NCI-H2196 (cell line): Measurements from ENCODE around the gene KCNH1.
A peak's percentile ranks its signal among the peaks of the same experiment; 100 is the strongest.

ENCODE experiments used
- DNase-seq: peaks from one replicate; lab custom pipeline; 2025; ENCODE audit not compliant: unreplicated experiment; lab: John Stamatoyannopoulos, UW

Gene KCNH1

GRCh38 chr1:210769473-210769872 lies 364.5 kb downstream of the KCNH1 start:
- no peak for DNase-seq

GRCh38 chr1:210764536-210764935 lies 369.4 kb downstream of the KCNH1 start:
- no peak for DNase-seq

DNA sequence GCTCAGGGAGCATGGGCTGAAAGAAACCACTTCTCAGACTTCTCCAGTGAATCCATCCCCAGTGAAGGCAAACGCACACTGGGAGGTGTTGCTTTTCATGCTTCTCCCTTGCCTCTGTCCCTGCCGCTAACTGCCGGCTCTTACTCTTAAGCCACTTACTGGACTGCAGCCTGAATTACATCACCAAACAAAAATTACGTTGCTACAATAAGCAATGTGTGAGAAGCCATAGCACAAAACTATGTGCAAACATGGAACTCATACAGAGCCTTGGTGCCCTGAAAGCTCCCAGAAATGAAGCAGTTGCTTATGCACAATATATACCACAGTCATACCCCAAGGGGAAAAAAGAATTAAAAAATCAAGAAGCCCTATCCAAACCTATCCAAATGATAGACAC lies 375.2 kb downstream of the KCNH1 start:
- DNase-seq: no peak

GRCh38 chr1:210758261-210758660 lies 375.7 kb downstream of the KCNH1 start:
- no peak for DNase-seq

GRCh38 chr1:210757677-210758076 lies 376.3 kb downstream of the KCNH1 start:
- no peak for DNase-seq

GRCh38 chr1:210755991-210756659 lies 377.8 kb downstream of the KCNH1 start:
- DNase-seq: no peak

GRCh38 chr1:210754878-210755665 lies 378.9 kb downstream of the KCNH1 start:
- DNase-seq: peak; percentile 43

DNA sequence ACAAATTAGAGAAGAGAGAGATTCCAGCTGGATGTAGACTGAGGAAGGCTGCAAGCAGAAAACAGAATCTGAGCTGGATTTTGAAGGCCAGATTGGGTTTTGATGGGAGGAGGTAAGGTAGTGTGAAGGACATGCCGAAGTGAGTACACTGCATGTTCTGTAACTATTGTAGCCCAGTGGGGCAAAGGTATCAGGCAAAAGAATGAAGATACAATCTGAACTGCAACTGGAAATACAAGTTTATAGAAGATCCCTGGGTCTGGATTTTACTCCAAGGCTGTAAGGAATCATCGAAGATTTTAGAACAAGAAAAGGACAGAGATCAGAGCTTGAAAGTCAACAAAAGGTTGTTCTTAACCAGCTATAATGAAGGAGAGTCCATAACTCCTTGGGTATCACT lies 382.0 kb downstream of the KCNH1 start:
- DNase-seq: no peak

- DNase-seq: no peak
These were observed 383.5 kb downstream of the KCNH1 start for GRCh38 chr1:210750468-210750867.

- DNase-seq: no peak
These were observed 385.2 kb downstream of the KCNH1 start for GRCh38 chr1:210748796-210749195.

DNA sequence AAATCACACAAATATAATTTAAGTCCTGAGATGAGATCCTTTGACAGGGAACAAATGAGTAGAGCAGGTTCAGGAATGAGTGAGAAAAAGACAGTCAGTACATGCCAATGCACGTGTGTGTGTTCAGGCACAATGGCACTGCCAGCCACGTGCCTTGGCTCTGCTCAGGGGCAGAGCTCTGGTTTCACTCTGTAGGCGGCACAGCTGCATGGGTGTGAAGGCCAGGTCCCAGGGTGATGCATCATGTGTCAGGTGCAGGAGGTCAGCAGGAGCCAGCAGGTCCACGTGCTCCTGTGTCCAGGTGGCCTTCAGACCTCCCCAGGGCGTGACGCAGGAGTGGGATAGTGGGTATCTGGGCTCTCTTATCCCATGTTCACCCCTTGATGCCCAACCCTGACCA lies 386.1 kb downstream of the KCNH1 start:
- peak; percentile 42 for DNase-seq

DNA sequence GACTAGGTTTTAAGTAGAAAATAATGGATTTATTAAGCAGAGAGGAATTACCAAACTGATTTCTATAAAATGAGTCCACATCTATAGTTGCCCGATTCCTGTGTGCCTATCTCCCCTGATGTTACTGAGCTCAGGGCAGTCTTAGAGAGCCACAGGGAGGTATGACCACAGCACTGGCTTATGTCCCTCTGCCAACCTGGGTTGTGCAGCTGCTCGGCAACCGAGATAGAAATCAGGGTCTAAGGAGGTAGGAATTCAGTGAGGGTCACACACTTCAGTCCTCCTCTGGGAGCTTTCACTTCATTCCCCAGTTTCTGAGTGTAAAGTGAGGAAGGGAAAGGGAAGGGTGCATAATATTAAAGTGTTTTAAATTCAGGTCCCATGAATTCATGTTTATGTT lies 386.8 kb downstream of the KCNH1 start:
- no peak for DNase-seq

DNA sequence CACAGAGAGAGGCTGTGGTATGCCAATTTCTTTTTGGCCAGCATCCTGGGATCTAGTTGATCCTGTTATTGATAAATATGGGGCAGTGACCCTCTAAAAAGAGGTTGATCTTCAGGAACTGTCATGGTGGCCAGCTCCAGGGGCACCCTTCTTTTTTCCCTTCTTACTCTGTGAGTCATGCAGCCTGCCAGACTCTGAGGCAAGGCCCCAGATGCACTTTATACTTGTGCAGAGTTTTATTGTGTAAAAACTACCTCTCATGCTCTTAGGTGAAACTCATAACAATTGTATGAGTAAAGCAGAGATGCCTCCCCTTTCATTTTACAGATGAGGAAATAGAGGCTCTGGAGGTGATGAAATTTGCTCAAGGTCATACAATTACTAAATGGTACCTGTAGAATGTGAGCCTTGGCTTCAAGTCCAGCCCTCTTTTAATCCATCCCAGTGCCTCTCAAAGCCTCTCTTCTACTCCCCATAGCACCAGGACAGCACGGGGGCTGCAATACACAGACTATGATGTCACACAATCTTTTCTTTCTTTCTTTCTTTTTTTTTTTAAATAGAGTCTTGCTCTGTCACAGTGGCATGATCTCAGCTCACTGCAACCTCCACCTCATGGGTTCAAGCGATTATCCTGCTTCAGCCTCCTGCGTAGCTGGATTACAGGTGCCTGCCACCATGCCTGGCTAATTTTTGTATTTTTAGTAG lies 387.8 kb downstream of the KCNH1 start:
- DNase-seq: no peak

- DNase-seq: no peak
These were observed 390.9 kb downstream of the KCNH1 start for GRCh38 chr1:210743038-210743437.

- no peak for DNase-seq
These were observed 392.4 kb downstream of the KCNH1 start for GRCh38 chr1:210741564-210741963.

DNA sequence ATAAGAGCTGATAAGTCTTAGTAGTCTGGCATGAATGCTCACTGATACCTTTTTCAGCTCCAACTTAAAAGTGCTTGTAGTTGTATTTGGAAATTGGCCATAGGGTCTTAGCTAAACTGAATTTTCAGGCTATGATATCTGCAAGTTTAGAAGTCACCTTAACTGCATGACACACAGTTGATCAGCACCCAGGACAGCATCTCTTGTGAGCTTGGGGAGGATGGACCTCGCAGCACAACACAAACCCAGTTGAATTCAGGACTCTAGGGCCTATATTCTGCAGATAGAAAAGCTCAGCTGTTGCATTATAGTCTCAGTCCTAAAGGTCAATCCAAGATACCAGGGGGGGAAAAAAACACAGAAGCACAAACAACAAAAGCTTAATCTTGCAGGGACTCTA lies 394.3 kb downstream of the KCNH1 start:
- no peak for DNase-seq

DNA sequence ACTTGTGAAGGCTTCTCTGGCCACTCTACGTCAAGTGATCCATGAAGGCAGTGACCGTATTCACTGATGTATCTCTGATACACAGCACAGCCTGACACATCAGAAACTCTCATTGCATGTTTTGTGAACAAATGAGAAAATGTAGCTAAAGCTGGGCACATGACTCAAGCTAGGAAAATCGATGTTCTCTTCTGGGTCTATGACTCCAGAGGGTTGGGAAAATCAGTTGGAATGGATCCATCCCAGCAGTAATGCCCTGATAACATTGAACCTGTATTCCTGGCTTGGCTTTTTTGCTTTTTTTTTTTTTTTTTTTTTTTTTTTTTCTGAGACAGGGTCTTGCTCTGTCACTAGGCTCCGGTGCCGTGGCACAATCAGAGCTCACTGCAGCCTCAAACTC lies 395.7 kb downstream of the KCNH1 start:
- DNase-seq: no peak

DNA sequence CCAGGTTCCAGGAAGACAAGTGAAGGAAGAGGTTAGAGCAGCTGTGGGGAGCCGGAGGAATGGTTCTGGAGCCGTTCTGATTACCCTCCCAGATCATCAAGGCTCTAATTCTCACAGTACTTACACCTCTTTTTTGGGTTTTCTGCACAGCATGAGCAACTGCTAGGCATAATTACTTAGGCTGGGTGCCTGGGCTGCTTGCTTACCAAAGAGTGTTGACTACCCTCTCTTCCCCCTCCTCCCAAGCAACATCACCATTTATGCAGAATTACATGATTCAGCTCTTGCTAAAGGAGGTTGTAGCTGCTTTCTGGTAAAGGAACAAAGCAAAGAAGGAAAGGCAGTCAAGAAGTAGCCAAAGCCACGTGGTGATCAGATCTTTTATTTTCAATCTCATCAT lies 397.2 kb downstream of the KCNH1 start:
- no peak for DNase-seq

GRCh38 chr1:210731597-210731996 lies 402.4 kb downstream of the KCNH1 start:
- DNase-seq: no peak

DNA sequence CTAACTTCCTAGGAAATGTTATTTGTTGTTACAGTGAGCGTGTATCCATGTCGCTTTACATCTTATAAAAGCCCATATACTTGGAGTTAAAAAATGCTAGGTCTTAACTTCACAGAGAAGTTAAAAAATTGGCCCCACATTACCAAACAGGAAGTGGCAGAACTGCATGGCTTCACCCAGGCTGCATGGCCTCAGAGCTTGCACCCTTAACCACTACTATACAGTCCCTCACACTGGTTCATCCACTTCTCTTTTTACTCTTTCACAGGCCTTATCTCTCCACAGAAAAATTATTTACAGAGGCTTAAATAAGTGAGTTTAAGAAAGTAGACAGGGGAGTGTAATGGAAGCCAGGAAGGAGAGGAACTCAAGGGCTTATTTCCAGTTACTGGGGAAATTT lies 402.8 kb downstream of the KCNH1 start:
- DNase-seq: no peak

DNA sequence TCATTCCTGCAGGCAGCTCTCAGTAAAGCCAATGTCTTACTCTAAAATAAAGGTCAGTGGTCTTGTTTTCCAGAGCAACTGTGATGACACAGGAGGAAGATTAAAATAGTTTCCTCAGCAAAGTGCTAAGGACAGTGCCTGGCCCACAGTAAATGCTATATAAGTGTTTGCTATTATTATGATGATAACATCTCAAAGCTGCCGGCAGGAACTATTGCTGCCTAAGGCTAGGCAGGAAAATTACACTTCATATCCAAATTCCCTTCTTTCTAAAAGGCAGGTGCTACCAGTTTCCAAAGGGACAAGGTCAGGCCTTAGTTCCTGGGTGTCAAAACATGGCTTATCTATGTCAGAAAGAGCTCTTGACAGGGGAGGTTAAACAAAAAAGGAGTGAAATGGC lies 403.9 kb downstream of the KCNH1 start:
- DNase-seq: no peak
